ENCODE measurements around the gene AAMP.

Gene AAMP

DNA sequence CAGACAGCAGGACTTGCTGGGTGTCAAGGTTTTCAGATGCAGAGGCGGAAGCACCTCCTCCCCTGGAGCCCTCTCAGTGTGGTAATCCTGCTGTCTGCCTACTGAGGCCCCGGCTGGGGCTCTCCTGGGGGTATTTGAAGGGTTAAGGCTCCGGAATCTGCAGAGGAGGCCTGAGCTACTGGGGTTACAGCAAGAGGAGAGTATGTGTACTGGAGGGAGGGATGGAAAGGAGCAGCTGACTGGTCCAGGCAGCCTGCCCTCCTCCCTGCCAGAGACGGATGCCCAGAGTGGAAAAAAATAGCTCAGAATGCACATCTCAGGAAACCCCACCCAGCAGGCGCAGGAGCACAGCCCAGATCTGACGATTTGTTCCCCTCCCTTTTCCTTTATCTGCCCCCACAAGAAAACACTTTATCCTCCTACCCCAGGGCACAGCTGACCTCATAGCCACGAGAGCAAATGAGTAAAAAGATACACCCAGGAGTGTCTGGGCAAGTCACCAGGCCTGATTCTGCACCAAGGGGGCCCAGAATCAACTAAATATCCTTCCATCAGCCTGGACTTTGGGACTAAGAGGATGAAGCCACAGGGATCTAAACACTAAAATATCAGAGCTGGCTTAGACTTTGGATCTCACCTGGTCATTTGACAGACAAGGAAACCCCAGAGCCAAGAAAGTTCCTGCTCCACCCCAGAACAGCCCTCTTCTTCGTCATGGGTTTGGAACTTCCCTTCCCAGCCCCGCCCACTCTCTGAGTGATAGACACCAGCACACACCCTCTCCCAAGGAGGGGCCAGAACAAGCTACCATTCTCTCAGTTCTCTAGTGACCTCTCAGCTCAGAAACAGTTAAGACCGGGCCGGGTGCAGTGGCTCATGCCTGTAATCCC is 16.9 kb upstream of the AAMP start:
- Histone ChIP-seq H3K9ac (ENCODE audit: low read length) (peak overlapping the region; percentile 93), H3K4me3 (ENCODE audit: insufficient read depth in 1 of 2, low read depth in 1 of 2, low read length in 2 of 2) (peak overlapping the region in 1 of 2 experiments; percentile 84), H4K91ac (ENCODE audit: low read length) (peak overlapping the region; percentile 96), H3K9me3 (ENCODE audit: control insufficient read depth, low read length) (no peaks in the 10 kb centered on the region), H2BK12ac (ENCODE audit: low read length in 2 of 2) (peak overlapping the region; percentile 29 to 93), H2AFZ (ENCODE audit: low read depth, low read length) (no peak overlapping the region), H2BK120ac (ENCODE audit: low read depth, low read length) (no peak overlapping the region), H3K27ac (ENCODE audit: low read length, poor library complexity, severe bottlenecking) (peak overlapping the region; percentile 97), H3K27me3 (ENCODE audit: control insufficient read depth in 1 of 2, insufficient read depth in 1 of 2, low read length in 2 of 2) (no peaks in the 10 kb centered on the region), H4K8ac (ENCODE audit: low read length) (peak overlapping the region; percentile 78), H2BK15ac (ENCODE audit: low read depth, poor library complexity, severe bottlenecking) (peak overlapping the region; percentile 100), H3K36me3 (ENCODE audit: control insufficient read depth in 1 of 2, insufficient read depth in 2 of 2, low read depth in 1 of 2, low read length in 2 of 2) (peaks cover under 1 to 18% of the 10 kb centered on the region in 2 experiments), H3K14ac (ENCODE audit: low read length in 2 of 2) (no peak overlapping the region), H3K18ac (ENCODE audit: low read depth in 1 of 2, low read length in 2 of 2) (peak overlapping the region; percentile 79 to 88), H3K4ac (ENCODE audit: low read depth in 1 of 2, low read length in 2 of 2) (peak overlapping the region; percentile 85 to 88), H3K4me2 (ENCODE audit: low read length, poor library complexity, severe bottlenecking) (peak overlapping the region; percentile 54), H2BK5ac (ENCODE audit: low read depth, low read length, poor library complexity, severe bottlenecking) (no peak overlapping the region), H3K23ac (ENCODE audit: low read length in 2 of 2) (no peak overlapping the region), H3K4me1 (ENCODE audit: control insufficient read depth, insufficient read depth, low read depth, low read length) (peaks cover 63% of the 10 kb centered on the region), H3K79me1 (replicated peaks; ENCODE audit: low read length, poor library complexity, severe bottlenecking) (peaks cover 19% of the 10 kb centered on the region), H2AK5ac (ENCODE audit: low read length, severe bottlenecking) (peak overlapping the region; percentile 97)
- DNase-seq, result peak; percentile 98
- WGBS, result 5% methylated on average over 11 of the region's 11 CpGs

DNA sequence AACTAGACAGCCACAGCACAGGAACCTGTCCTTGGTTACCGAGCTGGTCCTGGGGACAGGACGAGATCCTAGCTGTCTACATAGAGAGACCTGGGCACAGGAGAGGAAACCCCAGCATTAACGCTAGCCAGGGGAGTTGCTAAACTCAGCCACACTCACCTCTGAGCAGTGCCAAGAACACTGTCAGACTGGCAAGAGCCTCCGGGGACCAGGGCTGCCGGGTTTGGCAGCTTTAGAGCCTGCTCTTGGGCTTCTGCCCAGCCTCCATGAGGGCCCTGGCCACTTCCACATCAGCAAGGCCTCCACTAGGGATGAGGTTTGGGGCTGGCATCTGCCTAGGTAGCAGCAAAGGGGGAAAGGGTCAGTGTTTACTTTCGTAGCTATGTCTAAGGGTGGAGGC is 15.7 kb upstream of the AAMP start:
- H3K4me1 ChIP-seq (ENCODE audit: control insufficient read depth, insufficient read depth, low read depth, low read length), result peaks cover 58% of the 10 kb centered on the region
- H3K79me1 ChIP-seq (replicated peaks; ENCODE audit: low read length, poor library complexity, severe bottlenecking), result peaks cover 17% of the 10 kb centered on the region
- H2BK120ac ChIP-seq (ENCODE audit: low read depth, low read length), result peak overlapping the region; percentile 87
- H2BK15ac ChIP-seq (ENCODE audit: low read depth, poor library complexity, severe bottlenecking), result peak overlapping the region; percentile 97
- H3K23ac ChIP-seq (ENCODE audit: low read length in 2 of 2), result no peak overlapping the region
- peak overlapping the region; percentile 74 for H2BK5ac ChIP-seq (ENCODE audit: low read depth, low read length, poor library complexity, severe bottlenecking)
- peak overlapping the region in 1 of 2 experiments; percentile 84 for H3K4me3 ChIP-seq (ENCODE audit: insufficient read depth in 1 of 2, low read depth in 1 of 2, low read length in 2 of 2)
- peaks cover 11 to 27% of the 10 kb centered on the region in 2 experiments for H3K36me3 ChIP-seq (ENCODE audit: control insufficient read depth in 1 of 2, insufficient read depth in 2 of 2, low read depth in 1 of 2, low read length in 2 of 2)
- no peaks in the 10 kb centered on the region for H3K9me3 ChIP-seq (ENCODE audit: control insufficient read depth, low read length)
- H3K9ac ChIP-seq (ENCODE audit: low read length), result peak overlapping the region; percentile 93
- peak overlapping the region; percentile 37 to 51 for H3K18ac ChIP-seq (ENCODE audit: low read depth in 1 of 2, low read length in 2 of 2)
- peak overlapping the region; percentile 45 for H4K8ac ChIP-seq (ENCODE audit: low read length)
- H2BK12ac ChIP-seq (ENCODE audit: low read length in 2 of 2), result peak overlapping the region; percentile 27 to 75
- peak overlapping the region; percentile 29 to 46 for H3K4ac ChIP-seq (ENCODE audit: low read depth in 1 of 2, low read length in 2 of 2)
- peak overlapping the region; percentile 40 for H2AK5ac ChIP-seq (ENCODE audit: low read length, severe bottlenecking)
- no peak for DNase-seq
- no peak overlapping the region for H3K14ac ChIP-seq (ENCODE audit: low read length in 2 of 2)
- peak overlapping the region; percentile 97 for H3K27ac ChIP-seq (ENCODE audit: low read length, poor library complexity, severe bottlenecking)
- no peak overlapping the region for H3K4me2 ChIP-seq (ENCODE audit: low read length, poor library complexity, severe bottlenecking)
- 86% methylated on average over 6 of the region's 6 CpGs for WGBS
- peak overlapping the region; percentile 73 for H4K91ac ChIP-seq (ENCODE audit: low read length)
- H3K27me3 ChIP-seq (ENCODE audit: control insufficient read depth in 1 of 2, insufficient read depth in 1 of 2, low read length in 2 of 2), result no peaks in the 10 kb centered on the region
- H2AFZ ChIP-seq (ENCODE audit: low read depth, low read length), result no peak overlapping the region

GRCh38 chr2:218284106-218284811 is 14.3 kb upstream of the AAMP start:
- Histone ChIP-seq H3K23ac (ENCODE audit: low read length in 2 of 2) (peak overlapping the region in 1 of 2 experiments; percentile 36), H3K4me3 (ENCODE audit: insufficient read depth in 1 of 2, low read depth in 1 of 2, low read length in 2 of 2) (peak overlapping the region in 1 of 2 experiments; percentile 61), H4K8ac (ENCODE audit: low read length) (peak overlapping the region; percentile 54), H3K14ac (ENCODE audit: low read length in 2 of 2) (peak overlapping the region in 1 of 2 experiments; percentile 58), H3K9ac (ENCODE audit: low read length) (peak overlapping the region; percentile 93), H2BK15ac (ENCODE audit: low read depth, poor library complexity, severe bottlenecking) (no peak overlapping the region), H3K4me2 (ENCODE audit: low read length, poor library complexity, severe bottlenecking) (peak overlapping the region; percentile 56), H2AFZ (ENCODE audit: low read depth, low read length) (no peak overlapping the region), H3K79me1 (replicated peaks; ENCODE audit: low read length, poor library complexity, severe bottlenecking) (peaks cover 25% of the 10 kb centered on the region), H3K4ac (ENCODE audit: low read depth in 1 of 2, low read length in 2 of 2) (peak overlapping the region; percentile 6 to 89), H3K27ac (ENCODE audit: low read length, poor library complexity, severe bottlenecking) (peak overlapping the region; percentile 69), H3K18ac (ENCODE audit: low read depth in 1 of 2, low read length in 2 of 2) (peak overlapping the region; percentile 59 to 64), H2BK12ac (ENCODE audit: low read length in 2 of 2) (peak overlapping the region; percentile 55 to 65), H2BK5ac (ENCODE audit: low read depth, low read length, poor library complexity, severe bottlenecking) (peak overlapping the region; percentile 40), H3K27me3 (ENCODE audit: control insufficient read depth in 1 of 2, insufficient read depth in 1 of 2, low read length in 2 of 2) (no peaks in the 10 kb centered on the region), H2BK120ac (ENCODE audit: low read depth, low read length) (peak overlapping the region; percentile 74), H4K91ac (ENCODE audit: low read length) (peak overlapping the region; percentile 64), H2AK5ac (ENCODE audit: low read length, severe bottlenecking) (peak overlapping the region; percentile 88), H3K9me3 (ENCODE audit: control insufficient read depth, low read length) (no peaks in the 10 kb centered on the region), H3K4me1 (ENCODE audit: control insufficient read depth, insufficient read depth, low read depth, low read length) (peaks cover 51% of the 10 kb centered on the region), H3K36me3 (ENCODE audit: control insufficient read depth in 1 of 2, insufficient read depth in 2 of 2, low read depth in 1 of 2, low read length in 2 of 2) (peaks cover 24 to 40% of the 10 kb centered on the region in 2 experiments)
- DNase-seq, result peak; percentile 88
- 59% methylated on average over 16 of the region's 16 CpGs for whole genome bisulfite sequencing
